ENCODE data around the gene SBF2.
"Not testable (repeated sequence)": the region's sequence is repeated elsewhere in the genome, so short reads cannot be mapped to it uniquely, and the experiment has no call there.

Gene SBF2

GRCh38 chr11:10048350-10048749 is 245.7 kb downstream of the SBF2 start:
- no peak for DNase-seq

- DNase-seq: no peak
These were observed 249.4 kb downstream of the SBF2 start for GRCh38 chr11:10044618-10045017.

- no peak for DNase-seq
These were observed 251.3 kb downstream of the SBF2 start for GRCh38 chr11:10042699-10043098.

GRCh38 chr11:10041748-10042446 is 252.1 kb downstream of the SBF2 start:
- DNase-seq: no peak

- no peak for DNase-seq
These were observed 252.7 kb downstream of the SBF2 start for GRCh38 chr11:10041332-10041731.

GRCh38 chr11:10038521-10039302 is 255.3 kb downstream of the SBF2 start:
- no peak for DNase-seq

- DNase-seq: not testable (repeated sequence)
These were observed 258.1 kb downstream of the SBF2 start for GRCh38 chr11:10035932-10036331.

- no peak for DNase-seq
These were observed 261.1 kb downstream of the SBF2 start for GRCh38 chr11:10032935-10033334.

GRCh38 chr11:10030122-10030490 is 263.9 kb downstream of the SBF2 start:
- no peak for DNase-seq

GRCh38 chr11:10029386-10030121 is 264.5 kb downstream of the SBF2 start:
- DNase-seq: no peak

- no peak for DNase-seq
These were observed 267.5 kb downstream of the SBF2 start for GRCh38 chr11:10026514-10026913.

- DNase-seq: no peak
These were observed 270.8 kb downstream of the SBF2 start for GRCh38 chr11:10023212-10023611.

- no peak for DNase-seq
These were observed 271.3 kb downstream of the SBF2 start for GRCh38 chr11:10022764-10023163.

- no peak for DNase-seq
These were observed 272.5 kb downstream of the SBF2 start for GRCh38 chr11:10021563-10021962.

- DNase-seq: no peak
These were observed 273.9 kb downstream of the SBF2 start for GRCh38 chr11:10019906-10020682.

- no peak for DNase-seq
These were observed 276.1 kb downstream of the SBF2 start for GRCh38 chr11:10017911-10018310.

- DNase-seq: no peak
These were observed 277.0 kb downstream of the SBF2 start for GRCh38 chr11:10017050-10017449.

GRCh38 chr11:10012068-10012467 is 282.0 kb downstream of the SBF2 start:
- no peak for DNase-seq

GRCh38 chr11:10005955-10006525 is 288.0 kb downstream of the SBF2 start:
- no peak for DNase-seq

- DNase-seq: no peak
These were observed 289.4 kb downstream of the SBF2 start for GRCh38 chr11:10004526-10005113.

GRCh38 chr11:10002221-10002620 is 291.8 kb downstream of the SBF2 start:
- no peak for DNase-seq

- DNase-seq: no peak
These were observed 301.7 kb downstream of the SBF2 start for GRCh38 chr11:9992306-9992705.

Measured in CD4-positive, alpha-beta T cell treated with Interleukin-21 for 1 hour (primary cell).